Measurements from ENCODE around the gene RHBDL1. TPM values are rescaled to one million over a fixed set of nuclear protein-coding genes. Genes with fewer than 3 reads are reported as not detected.

The RHBDL1 gene
- total RNA-seq, 4 donors from 2014 or later: 1.5 to 2.0 TPM; not detected in 2

- Histone ChIP-seq H3K36me3 (no peaks in the 10 kb centered on the region), H3K4me1 (peaks cover 0 to 8% of the 10 kb centered on the region in 2 donors), H3K4me3 (no peak overlapping the region), H3K9me3 (no peaks in the 10 kb centered on the region), H3K27me3 (peaks cover 27 to 32% of the 10 kb centered on the region in 2 donors), H3K27ac (no peak overlapping the region)
- no peak for TF ChIP-seq POLR2A (IDR thresholded peaks at IDR 0.05)
- no peak for TF ChIP-seq CTCF (IDR thresholded peaks at IDR 0.05)
- intact Hi-C loops (cut with DNase I; ENCODE audit: low total_unique reads): no loop called here
- DNase-seq: no peak
These were observed 23.6 kb downstream of the RHBDL1 start for GRCh38 chr16:698911-699671.

GRCh38 chr16:700684-701584 lies 25.5 kb downstream of the RHBDL1 start:
- intact Hi-C loops (cut with DNase I; ENCODE audit: low total_unique reads): no loop called here

GRCh38 chr16:702341-702740 lies 26.9 kb downstream of the RHBDL1 start:
- TF ChIP-seq CTCF (IDR thresholded peaks at IDR 0.05) (no peak), POLR2A (IDR thresholded peaks at IDR 0.05) (no peak)
- Histone ChIP-seq H3K27me3 (peaks cover 27 to 29% of the 10 kb centered on the region in 2 donors), H3K27ac (no peak overlapping the region), H3K36me3 (no peaks in the 10 kb centered on the region), H3K9me3 (no peaks in the 10 kb centered on the region), H3K4me3 (no peak overlapping the region), H3K4me1 (peaks cover 0 to 10% of the 10 kb centered on the region in 2 donors)
- intact Hi-C loops (cut with DNase I; ENCODE audit: low total_unique reads): no loop called here
- DNase-seq: no peak

More at GRCh38 chr16:700684-701584, 25.5 kb downstream of the RHBDL1 start:
- Histone ChIP-seq H3K4me3 (no peak overlapping the region), H3K4me1 (peaks cover 0 to 6% of the 10 kb centered on the region in 2 donors), H3K27ac (no peak overlapping the region), H3K27me3 (peaks cover 24% of the 10 kb centered on the region in 2 donors), H3K9me3 (no peaks in the 10 kb centered on the region), H3K36me3 (no peaks in the 10 kb centered on the region)
- no peak for DNase-seq
- TF ChIP-seq POLR2A (IDR thresholded peaks at IDR 0.05): no peak
- no peak for TF ChIP-seq CTCF (IDR thresholded peaks at IDR 0.05)

- H3K9me3 ChIP-seq: no peaks in the 10 kb centered on the region
- intact Hi-C loops (cut with DNase I; ENCODE audit: low total_unique reads): no loop called here
- TF ChIP-seq POLR2A (IDR thresholded peaks at IDR 0.05) (no peak), CTCF (IDR thresholded peaks at IDR 0.05) (no peak)
- H3K4me3 ChIP-seq: no peak overlapping the region
- H3K4me1 ChIP-seq: peaks cover 0 to 10% of the 10 kb centered on the region in 2 donors
- H3K27ac ChIP-seq: no peak overlapping the region
- DNase-seq: no peak
- peaks cover 33 to 34% of the 10 kb centered on the region in 2 donors for H3K27me3 ChIP-seq
- H3K36me3 ChIP-seq: no peaks in the 10 kb centered on the region
These were observed 27.9 kb downstream of the RHBDL1 start for GRCh38 chr16:703406-703805.

GRCh38 chr16:704047-704446 lies 28.6 kb downstream of the RHBDL1 start:
- Histone ChIP-seq H3K9me3 (no peaks in the 10 kb centered on the region), H3K4me1 (peaks cover 0 to 10% of the 10 kb centered on the region in 2 donors), H3K27me3 (peaks cover 34 to 37% of the 10 kb centered on the region in 2 donors), H3K4me3 (no peak overlapping the region), H3K27ac (no peak overlapping the region), H3K36me3 (no peaks in the 10 kb centered on the region)
- TF ChIP-seq CTCF (IDR thresholded peaks at IDR 0.05) (no peak), POLR2A (IDR thresholded peaks at IDR 0.05) (no peak)
- intact Hi-C loops (cut with DNase I; ENCODE audit: low total_unique reads): no loop called here
- DNase-seq: no peak

Data from uterus (tissue), 4 donors.